Measurements from ENCODE around the gene MCF2L2. TPM values are rescaled to one million over a fixed set of nuclear protein-coding genes. Genes with fewer than 3 reads are reported as not detected.

The MCF2L2 gene
- total RNA-seq, 1 donor from 2014 or later, result 0.84 TPM

GRCh38 chr3:183259087-183259486 is 169.3 kb downstream of the MCF2L2 start:
- no peak for DNase-seq (ENCODE audit: low read depth)
- no peaks in the 10 kb centered on the region for H3K27me3 ChIP-seq (ENCODE audit: control insufficient read depth, insufficient read depth, low read length)
- H3K36me3 ChIP-seq (ENCODE audit: control insufficient read depth, insufficient read depth, low read length), result no peaks in the 10 kb centered on the region
- no peak overlapping the region for H3K4me3 ChIP-seq (ENCODE audit: low read depth, low read length)
- TF ChIP-seq, protein P1, sequence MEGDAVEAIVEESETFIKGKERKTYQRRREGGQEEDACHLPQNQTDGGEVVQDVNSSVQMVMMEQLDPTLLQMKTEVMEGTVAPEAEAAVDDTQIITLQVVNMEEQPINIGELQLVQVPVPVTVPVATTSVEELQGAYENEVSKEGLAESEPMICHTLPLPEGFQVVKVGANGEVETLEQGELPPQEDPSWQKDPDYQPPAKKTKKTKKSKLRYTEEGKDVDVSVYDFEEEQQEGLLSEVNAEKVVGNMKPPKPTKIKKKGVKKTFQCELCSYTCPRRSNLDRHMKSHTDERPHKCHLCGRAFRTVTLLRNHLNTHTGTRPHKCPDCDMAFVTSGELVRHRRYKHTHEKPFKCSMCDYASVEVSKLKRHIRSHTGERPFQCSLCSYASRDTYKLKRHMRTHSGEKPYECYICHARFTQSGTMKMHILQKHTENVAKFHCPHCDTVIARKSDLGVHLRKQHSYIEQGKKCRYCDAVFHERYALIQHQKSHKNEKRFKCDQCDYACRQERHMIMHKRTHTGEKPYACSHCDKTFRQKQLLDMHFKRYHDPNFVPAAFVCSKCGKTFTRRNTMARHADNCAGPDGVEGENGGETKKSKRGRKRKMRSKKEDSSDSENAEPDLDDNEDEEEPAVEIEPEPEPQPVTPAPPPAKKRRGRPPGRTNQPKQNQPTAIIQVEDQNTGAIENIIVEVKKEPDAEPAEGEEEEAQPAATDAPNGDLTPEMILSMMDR (IDR thresholded peaks at IDR 0.05; ENCODE audit: insufficient read depth, low read length, poor library complexity, severe bottlenecking), result no peak

DNA sequence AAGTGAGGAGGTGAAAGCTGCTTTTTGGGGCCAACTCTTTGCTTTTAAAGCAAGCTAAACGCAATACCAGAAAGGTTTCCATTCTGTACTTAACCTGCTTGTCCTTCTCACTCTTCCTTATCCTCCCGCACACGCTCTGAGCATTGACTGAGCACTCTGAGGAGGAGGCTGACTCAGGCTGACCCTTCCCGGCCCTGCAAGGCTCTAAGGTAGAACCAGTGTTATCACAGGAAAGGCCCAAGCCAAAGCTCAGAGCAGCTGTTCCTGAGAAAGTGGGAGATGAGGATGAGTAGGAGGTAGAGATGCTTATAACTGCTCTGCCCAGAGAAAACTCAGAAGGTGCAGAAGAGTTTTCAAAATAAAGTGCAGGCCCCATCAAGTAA is 173.1 kb downstream of the MCF2L2 start:
- TF ChIP-seq, protein P1 (IDR thresholded peaks at IDR 0.05; ENCODE audit: insufficient read depth, low read length, poor library complexity, severe bottlenecking), result no peak
- Histone ChIP-seq H3K4me3 (ENCODE audit: low read depth, low read length) (peak overlapping the region; percentile 62), H3K36me3 (ENCODE audit: control insufficient read depth, insufficient read depth, low read length) (no peaks in the 10 kb centered on the region), H3K27me3 (ENCODE audit: control insufficient read depth, insufficient read depth, low read length) (no peaks in the 10 kb centered on the region)
- no peak for DNase-seq (ENCODE audit: low read depth)

DNA sequence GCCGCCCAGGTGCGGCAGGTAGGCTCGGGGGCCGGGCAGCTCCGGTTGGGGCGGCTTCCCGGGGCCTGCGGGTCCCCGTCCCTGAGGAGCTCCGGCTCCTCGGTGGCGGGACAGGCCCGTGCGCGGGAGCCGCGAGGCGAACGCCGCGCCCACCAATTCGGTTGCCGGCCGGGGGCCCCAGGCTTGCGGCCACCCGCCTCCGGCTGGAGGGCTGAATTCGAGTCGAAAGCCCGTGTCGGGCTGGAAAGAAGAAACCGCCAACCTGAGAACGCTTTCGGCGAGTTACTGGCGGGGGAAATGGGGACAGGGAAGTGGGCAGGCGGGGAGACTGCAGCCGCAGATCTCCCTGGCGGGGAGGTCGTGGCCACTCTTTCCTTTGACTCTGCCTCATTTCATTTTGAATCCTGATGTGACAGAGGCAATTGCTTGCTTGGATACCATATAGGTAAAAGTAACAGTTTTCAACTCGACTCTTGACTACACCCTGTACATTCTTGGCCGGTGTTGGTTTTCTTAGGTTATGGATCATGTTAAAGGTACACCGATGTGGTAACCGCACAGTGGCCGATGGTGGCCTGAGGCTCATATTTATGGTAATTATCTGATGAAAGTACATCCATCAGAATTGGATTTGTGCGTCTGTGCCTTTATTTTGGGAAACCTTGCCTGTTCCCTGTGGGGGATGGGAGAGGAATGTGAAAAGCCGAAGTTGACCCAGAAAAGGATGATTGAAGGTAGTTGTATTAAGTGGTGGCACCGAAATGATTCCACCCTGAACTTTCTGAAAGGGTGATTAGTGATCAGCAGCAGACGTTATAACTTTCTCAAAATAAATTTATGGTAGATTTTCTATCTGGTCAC is 173.7 kb downstream of the MCF2L2 start:
- no peak for DNase-seq (ENCODE audit: low read depth)
- Histone ChIP-seq H3K36me3 (ENCODE audit: control insufficient read depth, insufficient read depth, low read length) (no peaks in the 10 kb centered on the region), H3K4me3 (ENCODE audit: low read depth, low read length) (peak overlapping the region; percentile 62), H3K27me3 (ENCODE audit: control insufficient read depth, insufficient read depth, low read length) (no peaks in the 10 kb centered on the region)
- TF ChIP-seq, protein P1 (IDR thresholded peaks at IDR 0.05; ENCODE audit: insufficient read depth, low read length, poor library complexity, severe bottlenecking), result no peak

DNA sequence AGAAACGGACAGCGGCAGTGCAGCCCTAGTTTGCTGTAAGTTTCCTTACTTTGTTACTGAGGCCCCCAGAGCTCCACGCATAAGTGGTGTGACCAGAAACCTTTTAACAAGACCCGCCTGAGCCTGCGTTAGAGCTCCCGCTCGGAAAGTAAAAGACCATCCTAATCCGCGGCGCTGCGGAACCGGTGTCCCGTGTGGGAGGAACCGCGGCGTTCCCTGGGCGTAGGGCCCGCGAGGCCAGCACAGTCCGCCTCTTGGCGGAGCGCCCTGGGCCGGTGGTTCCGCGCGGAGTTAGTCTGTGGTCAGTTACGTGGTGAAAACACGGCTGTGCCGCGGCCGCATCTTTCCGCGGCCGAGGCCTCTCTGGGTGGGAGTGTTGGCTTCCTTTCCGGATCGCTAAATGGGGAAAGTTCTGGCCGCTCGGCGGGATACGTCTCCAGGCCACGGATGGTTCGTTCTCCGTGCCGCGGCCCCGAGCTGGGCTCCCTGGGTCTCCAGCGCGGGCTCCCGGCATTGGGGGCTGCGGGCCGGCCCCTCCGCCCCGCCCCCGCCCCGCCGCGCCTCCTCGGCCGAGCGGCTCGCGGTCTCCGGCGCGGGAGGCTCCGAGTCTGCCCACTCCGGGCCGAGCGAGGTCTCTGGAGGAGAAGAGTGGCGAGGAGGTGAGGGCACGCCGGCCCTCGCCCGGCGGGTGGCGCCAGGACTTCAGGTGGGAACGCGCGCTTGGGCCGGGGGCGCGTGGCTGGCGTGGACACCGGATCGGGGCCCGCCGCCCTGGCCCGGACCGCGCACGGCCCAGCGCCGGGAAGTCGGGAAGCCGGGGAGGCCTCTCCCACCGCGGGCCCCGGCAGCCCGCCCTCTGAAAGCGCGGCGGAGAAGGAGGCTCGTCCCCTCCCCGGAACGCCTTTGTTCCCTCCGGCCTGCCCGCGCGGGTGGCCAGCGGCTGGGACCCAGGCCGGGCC is 174.6 kb downstream of the MCF2L2 start:
- TF ChIP-seq, protein P1 (IDR thresholded peaks at IDR 0.05; ENCODE audit: insufficient read depth, low read length, poor library complexity, severe bottlenecking), result no peak
- Histone ChIP-seq H3K36me3 (ENCODE audit: control insufficient read depth, insufficient read depth, low read length) (no peaks in the 10 kb centered on the region), H3K27me3 (ENCODE audit: control insufficient read depth, insufficient read depth, low read length) (no peaks in the 10 kb centered on the region), H3K4me3 (ENCODE audit: low read depth, low read length) (peak overlapping the region; percentile 62)
- no peak for DNase-seq (ENCODE audit: low read depth)

GRCh38 chr3:183252973-183253527 is 175.4 kb downstream of the MCF2L2 start, which contains the start of gene B3GNT5:
Gene B3GNT5 (plus strand): TSS chr3:183253253. CDS start chr3:183269799, 16,546 bp downstream.
- DNase-seq (ENCODE audit: low read depth), result no peak
- H3K27me3 ChIP-seq (ENCODE audit: control insufficient read depth, insufficient read depth, low read length), result no peaks in the 10 kb centered on the region
- TF ChIP-seq, protein P1 (IDR thresholded peaks at IDR 0.05; ENCODE audit: insufficient read depth, low read length, poor library complexity, severe bottlenecking), result no peak
- no peaks in the 10 kb centered on the region for H3K36me3 ChIP-seq (ENCODE audit: control insufficient read depth, insufficient read depth, low read length)
- H3K4me3 ChIP-seq (ENCODE audit: low read depth, low read length), result peak within 1 kb of the TSS; percentile 62

All from kidney epithelial cell (primary cell).